H1 (cell line): Measurements from ENCODE around the gene BCL7B. TPM values are rescaled to one million over a fixed set of nuclear protein-coding genes. Genes with fewer than 3 reads are reported as not detected.
"Not testable (repeated sequence)": the region's sequence is repeated elsewhere in the genome, so short reads cannot be mapped to it uniquely, and the experiment has no call there.

Source experiments
- CTCF ChIA-PET: fragments of 300-600 bp; sonication (Branson Sonifier 250); formaldehyde crosslinking; loops from one replicate; lab custom pipeline; 2021; ENCODE audit not compliant: partially characterized antibody; lab: Charles Lee
- POLR2A ChIA-PET: fragments of 300-600 bp; sonication (Branson Sonifier 250); formaldehyde crosslinking; loops from one replicate; lab custom pipeline; 2021; ENCODE audit warnings: inconsistent platforms; ENCODE audit not compliant: partially characterized antibody; lab: Charles Lee
- DNase-seq, 2 experiments: peaks; one replicate each; pipeline versions ENCODE4 v3.0.0 to v3.0.0-alpha.2; 2010 to 2022; ENCODE audit warnings: low spot score in 2 of 2, low read depth in 1 of 2, mixed read lengths in 1 of 2
- FAIRE-seq: peaks from 2 replicates; lab custom pipeline; 2011; peaks lifted over from hg19 to GRCh38; lab: Jason Lieb, UNC
- H2AFZ ChIP-seq: 2 replicates; pipeline ENCODE4 v1.8.1; 2012; ENCODE audit warnings: low read length, inconsistent platforms
- H2AK5ac ChIP-seq: 2 replicates; pipeline ENCODE4 v1.6.1; 2013; ENCODE audit warnings: low read depth, low read length
- H2BK120ac ChIP-seq: replicated peaks from 2 replicates; pipeline ENCODE3; 2013; ENCODE audit warnings: low read depth, low read length, inconsistent platforms
- H2BK12ac ChIP-seq: 2 replicates; pipeline ENCODE4 v1.6.1; 2013; ENCODE audit warnings: low read depth, low read length
- H2BK15ac ChIP-seq: 2 replicates; pipeline ENCODE4 v1.6.1; 2013; ENCODE audit warnings: low read length
- H2BK20ac ChIP-seq: 2 replicates; pipeline ENCODE4 v1.6.1; 2013; ENCODE audit warnings: low read length
- H2BK5ac ChIP-seq: 2 replicates; pipeline ENCODE4 v1.6.1; 2013; ENCODE audit warnings: low read depth, low read length
- H3K14ac ChIP-seq: 2 replicates; pipeline ENCODE4 v1.6.1; 2013; ENCODE audit warnings: inconsistent platforms; ENCODE audit not compliant: insufficient read length
- H3K18ac ChIP-seq: 2 replicates; pipeline ENCODE4 v1.6.1; 2013; ENCODE audit warnings: low read length; ENCODE audit errors: extremely low read depth
- H3K23ac ChIP-seq: 2 replicates; pipeline ENCODE4 v1.6.1; 2013; ENCODE audit warnings: inconsistent platforms; ENCODE audit not compliant: insufficient read length
- H3K23me2 ChIP-seq: 2 replicates; pipeline ENCODE4 v1.6.1; 2013; ENCODE audit warnings: low read depth, low read length
- H3K27ac ChIP-seq: 2 replicates; pipeline ENCODE4 v1.6.1; 2011; ENCODE audit warnings: low read depth, low read length, inconsistent platforms
- H3K27me3 ChIP-seq, 4 experiments: replicated peaks in 1 of 4; 1 replicate in 1 of 4; 2 replicates in 3 of 4; pipeline versions ENCODE4 v1.6.1 to v1.8.1; 2011 to 2013; ENCODE audit warnings: low read length in 3 of 4, mild to moderate bottlenecking in 3 of 4, inconsistent platforms in 2 of 4, mixed read lengths in 2 of 4, moderate library complexity in 1 of 4; ENCODE audit not compliant: control insufficient read depth in 3 of 4, insufficient read depth in 3 of 4; ENCODE audit errors: extremely low read depth in 1 of 4
- H3K36me3 ChIP-seq, 4 experiments: 2 replicates each; pipeline versions ENCODE4 v1.6.1 to v1.8.1; 2011 to 2013; ENCODE audit warnings: mild to moderate bottlenecking in 4 of 4, low read length in 3 of 4, moderate library complexity in 2 of 4, control low read depth in 1 of 4, inconsistent platforms in 1 of 4; ENCODE audit not compliant: insufficient read depth in 4 of 4, control insufficient read depth in 2 of 4
- H3K4ac ChIP-seq: replicated peaks from 2 replicates; pipeline ENCODE3; 2013; ENCODE audit warnings: low read length, low read depth, mixed read lengths, inconsistent platforms; ENCODE audit not compliant: insufficient read length
- H3K4me1 ChIP-seq, 4 experiments: replicated peaks in 1 of 4; 1 replicate in 1 of 4; 2 replicates in 3 of 4; pipeline versions ENCODE4 v1.6.1 to v1.8.1; 2011 to 2013; ENCODE audit warnings: low read length in 3 of 4, inconsistent platforms in 2 of 4, mixed read lengths in 1 of 4; ENCODE audit not compliant: insufficient read depth in 4 of 4, control insufficient read depth in 3 of 4
- H3K4me2 ChIP-seq, 2 experiments: 2 replicates each; pipeline versions ENCODE4 v1.6.1 to v1.8.1; 2011 to 2013; ENCODE audit warnings: low read depth in 2 of 2, low read length in 2 of 2, control low read depth in 1 of 2, inconsistent platforms in 1 of 2, mild to moderate bottlenecking in 1 of 2; ENCODE audit not compliant: insufficient read depth in 1 of 2
- H3K4me3 ChIP-seq, 4 experiments: fragments of 200-600, 300-600 bp in 1 of 4; sonication (generic), shearing (Covaris generic), sonication (Bioruptor Twin) in 1 of 4; 2 replicates each; pipeline versions ENCODE4 v1.5.1 to v1.8.1; 2011 to 2016; ENCODE audit warnings: low read length in 4 of 4, low read depth in 3 of 4, control low read depth in 2 of 4, inconsistent platforms in 2 of 4, mild to moderate bottlenecking in 2 of 4, mixed read lengths in 1 of 4, moderate library complexity in 1 of 4; ENCODE audit not compliant: insufficient read depth in 2 of 4; ENCODE audit errors: extremely low read depth in 1 of 4
- H3K56ac ChIP-seq: replicated peaks from 2 replicates; pipeline ENCODE3; 2013; ENCODE audit warnings: low read depth, mild to moderate bottlenecking, mixed read lengths, low read length, inconsistent platforms; ENCODE audit not compliant: insufficient read length
- H3K79me1 ChIP-seq: 2 replicates; pipeline ENCODE4 v1.6.1; 2013; ENCODE audit warnings: low read depth, low read length, control low read depth
- H3K79me2 ChIP-seq, 2 experiments: 2 replicates each; pipeline versions ENCODE4 v1.6.1 to v1.8.1; 2012 to 2013; ENCODE audit warnings: low read length in 2 of 2, mild to moderate bottlenecking in 2 of 2, inconsistent platforms in 1 of 2; ENCODE audit not compliant: insufficient read depth in 2 of 2, control insufficient read depth in 1 of 2
- H3K9ac ChIP-seq, 4 experiments: replicated peaks in 1 of 4; 1 replicate in 1 of 4; 2 replicates in 3 of 4; pipeline versions ENCODE4 v1.6.1 to v1.8.1; 2011 to 2013; ENCODE audit warnings: low read depth in 3 of 4, low read length in 3 of 4, control low read depth in 2 of 4, mild to moderate bottlenecking in 2 of 4, moderate library complexity in 2 of 4, inconsistent platforms in 1 of 4; ENCODE audit errors: extremely low read depth in 1 of 4
- H3K9me3 ChIP-seq, 2 experiments: 2 replicates each; pipeline versions ENCODE4 v1.6.1 to v1.8.1; 2012 to 2013; ENCODE audit warnings: mild to moderate bottlenecking in 2 of 2, moderate library complexity in 2 of 2, control low read depth in 1 of 2, inconsistent platforms in 1 of 2, low read depth in 1 of 2, low read length in 1 of 2, mixed read lengths in 1 of 2; ENCODE audit not compliant: insufficient read depth in 2 of 2
- H4K20me1 ChIP-seq, 2 experiments: replicated peaks in 1 of 2; 2 replicates each; pipeline versions ENCODE3 to v1.8.1; 2011 to 2013; ENCODE audit warnings: inconsistent platforms in 2 of 2, low read length in 2 of 2, mild to moderate bottlenecking in 1 of 2; ENCODE audit not compliant: insufficient read depth in 2 of 2, control insufficient read depth in 1 of 2
- H4K5ac ChIP-seq: 2 replicates; pipeline ENCODE4 v1.6.1; 2013; ENCODE audit warnings: low read length, low read depth, mixed read lengths, inconsistent platforms; ENCODE audit not compliant: insufficient read length
- H4K8ac ChIP-seq: 2 replicates; pipeline ENCODE4 v1.8.0; 2013; ENCODE audit warnings: mild to moderate bottlenecking, moderate library complexity, low read length, inconsistent platforms; ENCODE audit not compliant: insufficient read depth; ENCODE audit errors: extremely low read depth
- H4K91ac ChIP-seq: replicated peaks from 2 replicates; pipeline ENCODE3; 2013; ENCODE audit warnings: low read length, mixed read lengths, inconsistent platforms; ENCODE audit not compliant: insufficient read length
- WGBS, 2 experiments: shearing (Covaris generic) in 1 of 2; methylation state at CpG; one replicate each; pipeline versions ENCODE4 v1.1.6 to v1.1.7; 2013 to 2015; ENCODE audit warnings: low lambda C conversion rate in 2 of 2, mixed read lengths in 2 of 2, inconsistent platforms in 1 of 2, low coverage in 1 of 2, missing lambda C conversion rate in 1 of 2; ENCODE audit not compliant: insufficient replicate concordance in 2 of 2, insufficient coverage in 1 of 2, insufficient read length in 1 of 2; ENCODE audit errors: extremely low coverage in 1 of 2, missing lambda C conversion rate in 1 of 2; 5-methylcytosine and 5-hydroxymethylcytosine counted together
- polyA plus RNA-seq, 7 experiments: library from polyadenylated mRNA; depleted of rRNA in 3 of 7; stranded (reverse) in 5 of 7; unstranded in 2 of 7; fragments of >200 nt in 5 of 7; fragments of 200-250 nt in 2 of 7; gene quantifications; 1 replicate in 5 of 7; 2 replicates in 1 of 7; 4 replicates in 1 of 7; pipeline versions ENCODE4 v1.2.1 to v1.2.3, GENCODE V29; 2011 to 2013; ENCODE audit warnings: missing spikeins in 2 of 7, mixed read lengths in 2 of 7
- total RNA-seq: library from RNA; stranded (reverse); fragmentation: NEBNext Ultra II Directional; extraction: Animal tissue kit (Norgen Biotek cat#: 25700); gene quantifications from 2 replicates; pipeline ENCODE4 v1.2.1, GENCODE V29; 2021

BCL7B gene
- total and polyA plus RNA-seq, 2 of the 8 experiments (the other 6 are each of a cell fraction or from before 2014, with no cell fraction given): 24.9 to 44.6 TPM

DNA sequence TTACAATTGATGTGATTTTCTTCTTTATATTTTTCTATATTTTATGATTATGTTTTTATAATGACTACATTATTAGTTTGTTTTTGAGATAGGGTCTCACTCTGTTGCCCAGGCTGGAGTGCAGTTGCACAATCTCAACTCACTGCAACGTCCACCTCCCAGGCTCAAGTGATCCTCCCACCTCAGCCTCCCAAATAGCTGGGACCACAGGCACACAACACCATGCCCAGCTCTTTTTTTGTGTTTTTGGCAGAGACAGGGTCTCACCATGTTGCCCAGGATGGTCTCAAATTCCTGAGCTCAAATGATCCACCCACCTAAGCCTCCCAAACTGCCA, 31.4 kb downstream of the BCL7B start:
- H3K9me3 ChIP-seq, H3K56ac ChIP-seq, H3K23me2 ChIP-seq, H3K14ac ChIP-seq, FAIRE-seq, H4K20me1 ChIP-seq, H3K4me2 ChIP-seq, H3K9ac ChIP-seq, H2BK15ac ChIP-seq, H4K91ac ChIP-seq, H2BK5ac ChIP-seq, DNase-seq, H2BK20ac ChIP-seq, H2AFZ ChIP-seq, H3K27ac ChIP-seq, H4K8ac ChIP-seq, H3K23ac ChIP-seq, H3K79me2 ChIP-seq, H3K79me1 ChIP-seq, H3K4ac ChIP-seq, H2BK120ac ChIP-seq, H3K18ac ChIP-seq, H3K36me3 ChIP-seq, H3K4me1 ChIP-seq, H2BK12ac ChIP-seq, H3K4me3 ChIP-seq, H3K27me3 ChIP-seq, H2AK5ac ChIP-seq, H4K5ac ChIP-seq: not testable (repeated sequence)
- ChIA-PET CTCF (interaction anchor here (0.7 to 1.1 kb wide), 2 partner anchors 41 to 116 kb away, joined by 4 to 5 read pairs; no protein-coding TSS in a partner anchor), POLR2A (interaction anchor here (0.7 to 1.5 kb wide), 4 partner anchors 10 to 52 kb away, joined by 3 to 5 read pairs (median 3); partner anchors contain the start of gene TBL2)
- 88% methylated on average over 1 of the region's 1 CpG; no CpG with 5 or more reads in 1 of the 2 experiments for WGBS, 2 experiments
